ENCODE results near the gene CANT1.

Gene CANT1

DNA sequence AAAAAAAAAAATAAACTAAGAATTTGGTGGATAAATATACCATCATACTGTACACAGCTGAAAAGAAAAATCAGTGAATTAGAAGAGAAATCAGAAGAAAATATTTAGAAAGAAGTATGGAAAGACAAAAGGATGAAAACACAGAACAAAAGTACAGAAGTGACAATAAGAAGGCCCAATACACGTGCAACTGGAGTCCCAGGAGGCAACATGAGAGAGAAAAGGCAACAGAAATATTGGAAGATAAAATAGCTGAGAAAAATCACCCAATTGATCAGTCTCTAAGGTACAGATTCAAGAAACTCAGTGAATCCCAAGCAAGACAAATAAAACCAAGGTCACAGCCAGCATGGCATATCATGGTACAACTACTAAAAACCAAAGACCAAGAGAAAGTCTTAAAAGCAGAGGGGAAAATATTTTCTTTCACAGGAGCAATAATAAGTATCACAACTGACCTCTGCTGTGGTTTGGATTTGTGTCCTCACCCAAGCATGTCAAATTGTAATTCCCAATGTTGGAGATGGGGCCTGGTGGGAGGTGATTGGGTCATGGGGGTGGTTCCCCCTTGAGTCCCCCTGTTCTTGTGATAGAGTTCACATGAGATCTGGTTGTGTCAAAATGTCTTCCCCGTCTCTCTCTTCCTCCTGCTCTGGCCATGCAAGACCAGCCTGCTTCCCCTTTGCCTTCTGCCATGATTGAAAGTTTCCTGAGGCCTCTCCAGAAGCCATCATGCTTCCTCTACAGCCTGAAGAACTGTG lies 44.8 kb upstream of the CANT1 start:
- Histone ChIP-seq H3K4me2 (ENCODE audit: low read length) (no peak overlapping the region), H2AFZ (ENCODE audit: low read depth, low read length) (no peak overlapping the region), H3K36me3 (replicated peaks; ENCODE audit: low read depth, low read length) (no peaks in the 10 kb centered on the region), H4K20me1 (ENCODE audit: insufficient read depth, low read length) (no peaks in the 10 kb centered on the region), H3K27me3 (ENCODE audit: low read depth, low read length) (peaks cover 8% of the 10 kb centered on the region), H3K27ac (ENCODE audit: low read length) (no peak overlapping the region), H3K79me2 (ENCODE audit: low read length) (no peaks in the 10 kb centered on the region), H3K9me3 (ENCODE audit: insufficient read depth, low read length) (no peaks in the 10 kb centered on the region), H3K4me1 (ENCODE audit: low read length) (no peaks in the 10 kb centered on the region), H3K4me3 (ENCODE audit: low read length) (no peak overlapping the region), H3K9ac (ENCODE audit: low read length) (no peak overlapping the region)
- TF ChIP-seq, protein P1, sequence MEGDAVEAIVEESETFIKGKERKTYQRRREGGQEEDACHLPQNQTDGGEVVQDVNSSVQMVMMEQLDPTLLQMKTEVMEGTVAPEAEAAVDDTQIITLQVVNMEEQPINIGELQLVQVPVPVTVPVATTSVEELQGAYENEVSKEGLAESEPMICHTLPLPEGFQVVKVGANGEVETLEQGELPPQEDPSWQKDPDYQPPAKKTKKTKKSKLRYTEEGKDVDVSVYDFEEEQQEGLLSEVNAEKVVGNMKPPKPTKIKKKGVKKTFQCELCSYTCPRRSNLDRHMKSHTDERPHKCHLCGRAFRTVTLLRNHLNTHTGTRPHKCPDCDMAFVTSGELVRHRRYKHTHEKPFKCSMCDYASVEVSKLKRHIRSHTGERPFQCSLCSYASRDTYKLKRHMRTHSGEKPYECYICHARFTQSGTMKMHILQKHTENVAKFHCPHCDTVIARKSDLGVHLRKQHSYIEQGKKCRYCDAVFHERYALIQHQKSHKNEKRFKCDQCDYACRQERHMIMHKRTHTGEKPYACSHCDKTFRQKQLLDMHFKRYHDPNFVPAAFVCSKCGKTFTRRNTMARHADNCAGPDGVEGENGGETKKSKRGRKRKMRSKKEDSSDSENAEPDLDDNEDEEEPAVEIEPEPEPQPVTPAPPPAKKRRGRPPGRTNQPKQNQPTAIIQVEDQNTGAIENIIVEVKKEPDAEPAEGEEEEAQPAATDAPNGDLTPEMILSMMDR (IDR thresholded peaks at IDR 0.05; ENCODE audit: low read depth, low read length) = no peak
- no peak for TF ChIP-seq EZH2phosphoT487 (IDR thresholded peaks at IDR 0.05; ENCODE audit: low read depth)

DNA sequence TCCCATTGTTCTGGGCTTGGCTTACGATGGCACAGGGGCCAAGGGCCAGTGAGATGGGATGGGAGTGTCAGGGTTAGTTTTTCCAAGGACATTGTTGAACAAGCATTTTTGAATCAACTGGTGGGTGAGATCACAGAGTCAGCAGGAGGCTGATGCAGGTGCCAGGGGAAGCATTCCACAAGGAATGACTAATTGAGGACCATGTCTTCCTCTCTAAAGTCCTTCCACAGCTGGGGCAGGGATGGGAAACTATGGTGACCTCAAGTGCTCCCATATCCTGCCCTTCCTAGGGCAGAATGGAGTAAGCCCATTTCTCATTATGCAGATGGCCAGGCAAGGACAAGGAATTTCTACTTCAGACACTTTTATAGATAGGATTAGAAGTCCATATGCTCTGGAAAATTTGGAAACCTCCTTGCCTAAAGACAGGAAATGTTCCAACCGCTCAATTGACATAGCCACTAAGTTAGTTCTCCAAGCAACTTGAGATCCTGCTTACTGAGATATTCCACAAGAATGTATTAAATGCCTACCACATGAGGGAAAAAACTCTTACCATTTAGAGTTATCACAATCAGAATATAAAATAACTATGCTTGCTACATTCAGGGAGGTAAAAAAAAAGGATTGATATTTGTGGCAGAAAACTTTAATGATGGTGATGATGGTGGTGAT lies 43.8 kb upstream of the CANT1 start:
- Histone ChIP-seq H3K36me3 (replicated peaks; ENCODE audit: low read depth, low read length) (no peaks in the 10 kb centered on the region), H3K9me3 (ENCODE audit: insufficient read depth, low read length) (no peaks in the 10 kb centered on the region), H3K4me1 (ENCODE audit: low read length) (no peaks in the 10 kb centered on the region), H4K20me1 (ENCODE audit: insufficient read depth, low read length) (no peaks in the 10 kb centered on the region), H3K79me2 (ENCODE audit: low read length) (no peaks in the 10 kb centered on the region), H3K4me2 (ENCODE audit: low read length) (no peak overlapping the region), H3K27ac (ENCODE audit: low read length) (no peak overlapping the region), H3K27me3 (ENCODE audit: low read depth, low read length) (peaks cover 8% of the 10 kb centered on the region), H2AFZ (ENCODE audit: low read depth, low read length) (no peak overlapping the region), H3K9ac (ENCODE audit: low read length) (no peak overlapping the region), H3K4me3 (ENCODE audit: low read length) (no peak overlapping the region)
- no peak for TF ChIP-seq EZH2phosphoT487 (IDR thresholded peaks at IDR 0.05; ENCODE audit: low read depth)
- TF ChIP-seq, protein P1 (IDR thresholded peaks at IDR 0.05; ENCODE audit: low read depth, low read length) = no peak

DNA sequence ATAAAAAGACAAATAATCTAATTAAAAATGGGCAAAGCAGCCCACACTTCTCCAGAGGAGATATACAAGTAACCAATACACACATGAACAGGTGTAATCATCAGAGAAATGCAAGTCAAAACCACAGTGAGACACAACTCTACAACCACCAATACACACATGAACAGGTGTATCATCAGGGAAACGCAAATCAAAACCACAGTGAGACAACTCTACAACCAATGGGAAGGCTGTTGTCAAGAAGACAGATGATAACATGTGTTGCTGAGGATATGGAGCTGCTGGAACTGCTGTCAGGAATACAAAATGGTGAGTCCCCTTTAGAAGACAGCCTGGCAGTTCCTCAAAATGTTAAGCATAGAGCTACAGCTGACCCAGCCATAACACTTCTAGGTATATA lies 42.6 kb upstream of the CANT1 start:
- H3K79me2 ChIP-seq (ENCODE audit: low read length) = no peaks in the 10 kb centered on the region
- H3K9me3 ChIP-seq (ENCODE audit: insufficient read depth, low read length) = no peaks in the 10 kb centered on the region
- no peak overlapping the region for H3K4me2 ChIP-seq (ENCODE audit: low read length)
- no peak overlapping the region for H3K9ac ChIP-seq (ENCODE audit: low read length)
- TF ChIP-seq, protein P1 (IDR thresholded peaks at IDR 0.05; ENCODE audit: low read depth, low read length) = no peak
- TF ChIP-seq EZH2phosphoT487 (IDR thresholded peaks at IDR 0.05; ENCODE audit: low read depth) = no peak
- H3K27me3 ChIP-seq (ENCODE audit: low read depth, low read length) = peaks cover 8% of the 10 kb centered on the region
- no peaks in the 10 kb centered on the region for H3K36me3 ChIP-seq (replicated peaks; ENCODE audit: low read depth, low read length)
- no peak overlapping the region for H2AFZ ChIP-seq (ENCODE audit: low read depth, low read length)
- no peak overlapping the region for H3K4me3 ChIP-seq (ENCODE audit: low read length)
- H3K27ac ChIP-seq (ENCODE audit: low read length) = no peak overlapping the region
- no peaks in the 10 kb centered on the region for H3K4me1 ChIP-seq (ENCODE audit: low read length)
- no peaks in the 10 kb centered on the region for H4K20me1 ChIP-seq (ENCODE audit: insufficient read depth, low read length)

DNA sequence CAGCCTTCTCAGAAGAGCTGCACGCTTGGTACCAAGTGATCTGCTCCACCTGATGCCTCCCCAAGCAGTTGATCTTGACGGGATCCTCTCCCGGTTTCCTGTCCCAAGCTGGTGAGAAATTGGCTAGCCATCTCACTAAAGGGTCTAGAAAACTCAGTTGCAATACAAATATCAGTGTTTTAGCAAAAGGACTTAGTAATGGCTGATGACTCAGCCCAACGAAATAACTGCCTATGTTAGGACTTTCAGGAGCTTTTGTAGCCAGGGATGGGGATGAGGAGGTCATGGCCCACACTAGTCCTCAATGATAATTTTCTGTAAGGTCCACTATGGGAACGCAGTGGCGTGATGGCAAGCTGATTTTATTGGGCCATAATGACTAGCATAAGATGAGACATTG lies 41.7 kb upstream of the CANT1 start:
- H3K27me3 ChIP-seq (ENCODE audit: low read depth, low read length) = peaks cover 8% of the 10 kb centered on the region
- no peaks in the 10 kb centered on the region for H3K36me3 ChIP-seq (replicated peaks; ENCODE audit: low read depth, low read length)
- no peak overlapping the region for H3K9ac ChIP-seq (ENCODE audit: low read length)
- no peaks in the 10 kb centered on the region for H4K20me1 ChIP-seq (ENCODE audit: insufficient read depth, low read length)
- no peak overlapping the region for H3K4me3 ChIP-seq (ENCODE audit: low read length)
- no peaks in the 10 kb centered on the region for H3K4me1 ChIP-seq (ENCODE audit: low read length)
- H2AFZ ChIP-seq (ENCODE audit: low read depth, low read length) = no peak overlapping the region
- no peaks in the 10 kb centered on the region for H3K9me3 ChIP-seq (ENCODE audit: insufficient read depth, low read length)
- no peaks in the 10 kb centered on the region for H3K79me2 ChIP-seq (ENCODE audit: low read length)
- H3K27ac ChIP-seq (ENCODE audit: low read length) = no peak overlapping the region
- H3K4me2 ChIP-seq (ENCODE audit: low read length) = no peak overlapping the region
- TF ChIP-seq, protein P1 (IDR thresholded peaks at IDR 0.05; ENCODE audit: low read depth, low read length) = no peak
- no peak for TF ChIP-seq EZH2phosphoT487 (IDR thresholded peaks at IDR 0.05; ENCODE audit: low read depth)

Measured in OCI-LY3 (cell line).